ENCODE measurements around the gene CYB5D1.
A peak's percentile ranks its signal among the peaks of the same experiment; 100 is the strongest.

Gene CYB5D1

GRCh38 chr17:7833795-7834541 is 23.8 kb upstream of the CYB5D1 start, which contains the start of gene KDM6B:
Gene KDM6B (plus strand): TSS chr17:7834217. CDS start chr17:7845555, 11,338 bp downstream.
- peak; percentile 73 to 78 for DNase-seq (ENCODE audit: low read depth in 2 of 2, low spot score in 1 of 2)

GRCh38 chr17:7834542-7834956 is 23.3 kb upstream of the CYB5D1 start:
- no peak for DNase-seq (ENCODE audit: low read depth in 2 of 2, low spot score in 1 of 2)

- peak; percentile 65 to 86 for DNase-seq (ENCODE audit: low read depth in 2 of 2, low spot score in 1 of 2)
These were observed 22.6 kb upstream of the CYB5D1 start for GRCh38 chr17:7834957-7835813.

GRCh38 chr17:7835814-7836595 is 21.8 kb upstream of the CYB5D1 start:
- no peak for DNase-seq (ENCODE audit: low read depth in 2 of 2, low spot score in 1 of 2)

- DNase-seq (ENCODE audit: low read depth in 2 of 2, low spot score in 1 of 2), result no peak
These were observed 21.0 kb upstream of the CYB5D1 start for GRCh38 chr17:7836596-7837407.

- no peak for DNase-seq (ENCODE audit: low read depth in 2 of 2, low spot score in 1 of 2)
These were observed 20.3 kb upstream of the CYB5D1 start for GRCh38 chr17:7837408-7838088.

GRCh38 chr17:7838090-7839075 is 19.4 kb upstream of the CYB5D1 start:
- DNase-seq (ENCODE audit: low read depth in 2 of 2, low spot score in 1 of 2), result no peak

- no peak for DNase-seq (ENCODE audit: low read depth in 2 of 2, low spot score in 1 of 2)
These were observed 18.5 kb upstream of the CYB5D1 start for GRCh38 chr17:7839190-7839875.

GRCh38 chr17:7839876-7840261 is 17.9 kb upstream of the CYB5D1 start:
- DNase-seq (ENCODE audit: low read depth in 2 of 2, low spot score in 1 of 2), result no peak

GRCh38 chr17:7840441-7840840 is 17.4 kb upstream of the CYB5D1 start:
- no peak for DNase-seq (ENCODE audit: low read depth in 2 of 2, low spot score in 1 of 2)

- no peak for DNase-seq (ENCODE audit: low read depth in 2 of 2, low spot score in 1 of 2)
These were observed 16.9 kb upstream of the CYB5D1 start for GRCh38 chr17:7840875-7841274.

GRCh38 chr17:7841396-7841914 is 16.3 kb upstream of the CYB5D1 start:
- peak; percentile 87 to 96 for DNase-seq (ENCODE audit: low read depth in 2 of 2, low spot score in 1 of 2)

GRCh38 chr17:7841915-7842379 is 15.9 kb upstream of the CYB5D1 start:
- peak; percentile 84 to 85 for DNase-seq (ENCODE audit: low read depth in 2 of 2, low spot score in 1 of 2)

GRCh38 chr17:7842380-7843256 is 15.2 kb upstream of the CYB5D1 start:
- DNase-seq (ENCODE audit: low read depth in 2 of 2, low spot score in 1 of 2), result peak; percentile 95 to 98

GRCh38 chr17:7843257-7843535 is 14.6 kb upstream of the CYB5D1 start:
- no peak for DNase-seq (ENCODE audit: low read depth in 2 of 2, low spot score in 1 of 2)

- peak; percentile 85 to 92 for DNase-seq (ENCODE audit: low read depth in 2 of 2, low spot score in 1 of 2)
These were observed 14.1 kb upstream of the CYB5D1 start for GRCh38 chr17:7843536-7844291.
